ENCODE results near the gene C2CD4C.

Gene C2CD4C

GRCh38 chr19:444677-445210, 35.8 kb upstream of the C2CD4C start:
- CTCF ChIA-PET: no interaction called here
- peaks cover 9% of the 10 kb centered on the region for H3K27me3 Mint-ChIP-seq

DNA sequence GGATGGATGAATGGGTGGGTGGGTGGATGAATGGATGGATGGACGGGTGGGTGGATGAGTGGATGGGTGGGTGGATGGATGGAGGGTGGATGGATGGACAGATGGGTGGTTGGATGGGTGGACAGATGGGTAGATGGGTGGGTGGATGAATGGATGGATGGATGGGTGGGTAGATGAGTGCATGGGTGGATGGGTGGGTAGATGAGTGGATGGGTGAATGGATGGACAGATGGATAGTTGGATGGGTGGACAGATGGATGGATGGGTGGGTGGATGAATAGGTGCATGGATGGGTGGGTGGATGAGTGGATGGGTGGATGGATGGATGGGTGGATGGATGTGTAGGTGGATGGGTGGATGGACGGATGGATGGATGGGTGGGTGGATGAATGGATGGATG, 34.1 kb upstream of the C2CD4C start:
- H3K9me3 Mint-ChIP-seq: peaks cover 6% of the 10 kb centered on the region
- no peak overlapping the region for H3K4me3 Mint-ChIP-seq
- H3K36me3 Mint-ChIP-seq: no peaks in the 10 kb centered on the region
- CTCF ChIA-PET: no interaction called here
- no peak overlapping the region for H3K27ac Mint-ChIP-seq
- peaks cover 9% of the 10 kb centered on the region for H3K27me3 Mint-ChIP-seq
- no peak for DNase-seq
- no peaks in the 10 kb centered on the region for H3K4me1 Mint-ChIP-seq

More at GRCh38 chr19:444677-445210, 35.8 kb upstream of the C2CD4C start:
- no peaks in the 10 kb centered on the region for H3K36me3 Mint-ChIP-seq
- peaks cover 6% of the 10 kb centered on the region for H3K9me3 Mint-ChIP-seq
- no peaks in the 10 kb centered on the region for H3K4me1 Mint-ChIP-seq
- H3K27ac Mint-ChIP-seq: no peak overlapping the region
- H3K4me3 Mint-ChIP-seq: no peak overlapping the region
- no peak for DNase-seq

- H3K27me3 Mint-ChIP-seq: peaks cover 9% of the 10 kb centered on the region
- no peak for DNase-seq
- H3K36me3 Mint-ChIP-seq: no peaks in the 10 kb centered on the region
- no peak overlapping the region for H3K27ac Mint-ChIP-seq
- peaks cover 6% of the 10 kb centered on the region for H3K9me3 Mint-ChIP-seq
- H3K4me1 Mint-ChIP-seq: no peaks in the 10 kb centered on the region
- H3K4me3 Mint-ChIP-seq: no peak overlapping the region
- CTCF ChIA-PET: no interaction called here
These were observed 33.1 kb upstream of the C2CD4C start for GRCh38 chr19:442085-442484.

GRCh38 chr19:441213-441836, 32.4 kb upstream of the C2CD4C start:
- Mint-ChIP-seq H3K4me3 (no peak overlapping the region), H3K4me1 (no peaks in the 10 kb centered on the region), H3K27ac (no peak overlapping the region), H3K36me3 (no peaks in the 10 kb centered on the region), H3K27me3 (peaks cover 9% of the 10 kb centered on the region), H3K9me3 (peaks cover 6% of the 10 kb centered on the region)
- DNase-seq: no peak
- CTCF ChIA-PET: no interaction called here

GRCh38 chr19:440391-441212, 31.7 kb upstream of the C2CD4C start:
- no peaks in the 10 kb centered on the region for H3K36me3 Mint-ChIP-seq
- CTCF ChIA-PET: no interaction called here
- H3K9me3 Mint-ChIP-seq: peaks cover 6% of the 10 kb centered on the region
- no peaks in the 10 kb centered on the region for H3K4me1 Mint-ChIP-seq
- DNase-seq: no peak
- no peak overlapping the region for H3K27ac Mint-ChIP-seq
- H3K27me3 Mint-ChIP-seq: peaks cover 9% of the 10 kb centered on the region
- H3K4me3 Mint-ChIP-seq: no peak overlapping the region

GRCh38 chr19:439167-439900, 30.4 kb upstream of the C2CD4C start:
- DNase-seq: no peak
- Mint-ChIP-seq H3K27ac (no peak overlapping the region), H3K9me3 (peaks cover 6% of the 10 kb centered on the region), H3K27me3 (peaks cover 9% of the 10 kb centered on the region), H3K4me1 (no peaks in the 10 kb centered on the region), H3K36me3 (no peaks in the 10 kb centered on the region), H3K4me3 (no peak overlapping the region)
- CTCF ChIA-PET: no interaction called here

GRCh38 chr19:438416-438958, 29.5 kb upstream of the C2CD4C start:
- CTCF ChIA-PET: no interaction called here
- DNase-seq: no peak

DNA sequence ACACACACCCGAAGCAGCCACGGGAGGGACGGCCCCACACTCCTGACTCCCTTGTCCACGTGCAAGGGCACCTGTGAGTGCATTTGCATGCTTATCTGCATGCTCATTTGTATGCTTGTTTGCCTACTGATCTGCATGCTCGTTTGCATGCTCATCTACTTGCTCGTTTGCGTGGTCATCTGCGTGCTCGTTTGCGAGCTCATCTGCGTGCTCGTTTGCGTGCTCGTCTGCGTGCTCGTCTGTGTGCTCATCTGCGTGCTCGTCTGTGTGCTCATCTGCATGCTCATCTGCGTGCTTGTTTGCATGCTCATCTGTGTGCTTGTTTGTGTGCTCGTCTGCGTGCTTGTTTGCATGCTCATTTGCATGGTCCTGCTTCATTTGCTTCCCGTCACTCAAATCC, 28.1 kb upstream of the C2CD4C start:
- no peak overlapping the region for H3K27ac Mint-ChIP-seq
- no peaks in the 10 kb centered on the region for H3K36me3 Mint-ChIP-seq
- CTCF ChIA-PET: no interaction called here
- no peaks in the 10 kb centered on the region for H3K4me1 Mint-ChIP-seq
- no peak overlapping the region for H3K4me3 Mint-ChIP-seq
- H3K27me3 Mint-ChIP-seq: peaks cover 9% of the 10 kb centered on the region
- peaks cover 4% of the 10 kb centered on the region for H3K9me3 Mint-ChIP-seq
- DNase-seq: no peak

More at GRCh38 chr19:438416-438958, 29.5 kb upstream of the C2CD4C start:
- peaks cover 4% of the 10 kb centered on the region for H3K9me3 Mint-ChIP-seq
- H3K4me1 Mint-ChIP-seq: no peaks in the 10 kb centered on the region
- no peak overlapping the region for H3K27ac Mint-ChIP-seq
- peaks cover 9% of the 10 kb centered on the region for H3K27me3 Mint-ChIP-seq
- no peak overlapping the region for H3K4me3 Mint-ChIP-seq
- H3K36me3 Mint-ChIP-seq: no peaks in the 10 kb centered on the region

- no peak for DNase-seq
- H3K4me1 Mint-ChIP-seq: no peaks in the 10 kb centered on the region
- no peaks in the 10 kb centered on the region for H3K36me3 Mint-ChIP-seq
- no peak overlapping the region for H3K4me3 Mint-ChIP-seq
- H3K9me3 Mint-ChIP-seq: no peaks in the 10 kb centered on the region
- H3K27me3 Mint-ChIP-seq: peaks cover 5% of the 10 kb centered on the region
- no peak overlapping the region for H3K27ac Mint-ChIP-seq
- CTCF ChIA-PET: no interaction called here
These were observed 27.5 kb upstream of the C2CD4C start for GRCh38 chr19:436413-436950.

DNA sequence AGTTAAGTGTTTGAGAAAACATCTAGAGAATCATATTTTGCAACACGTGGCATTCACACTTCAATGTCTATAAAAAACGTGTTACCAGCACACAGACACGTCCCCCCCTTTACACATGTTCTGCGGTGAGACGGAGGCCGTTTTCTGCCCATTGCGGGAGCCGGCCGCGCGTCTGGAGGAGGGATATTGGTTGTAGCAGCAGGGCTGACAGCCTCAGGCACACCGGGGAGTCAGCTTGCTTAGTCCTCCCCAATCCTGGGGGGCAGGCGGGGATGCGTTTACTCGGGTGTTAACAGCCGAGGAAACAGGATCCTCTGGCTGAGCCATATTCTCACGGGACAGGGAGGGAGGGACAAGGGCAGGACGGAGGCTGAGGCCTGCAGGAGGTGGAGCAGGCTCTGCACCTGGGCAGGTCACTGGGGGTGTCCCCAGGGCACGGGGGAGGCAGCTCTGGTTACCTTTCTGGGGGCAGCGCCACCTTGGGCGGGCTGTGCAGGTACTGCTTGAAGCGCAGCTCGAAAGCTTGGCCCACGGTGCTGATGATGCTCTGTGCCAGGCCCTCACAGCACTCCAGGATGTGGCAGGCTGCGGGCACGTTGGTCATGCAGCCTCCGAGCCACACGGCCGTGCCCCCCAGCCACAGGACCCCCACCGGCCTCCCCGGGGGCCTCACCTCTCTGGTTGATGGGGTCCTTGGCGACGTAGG, 26.9 kb upstream of the C2CD4C start:
- no peak overlapping the region for H3K4me3 Mint-ChIP-seq
- CTCF ChIA-PET: no interaction called here
- H3K27ac Mint-ChIP-seq: no peak overlapping the region
- H3K27me3 Mint-ChIP-seq: no peaks in the 10 kb centered on the region
- no peak for DNase-seq
- H3K9me3 Mint-ChIP-seq: peaks cover 3% of the 10 kb centered on the region
- H3K36me3 Mint-ChIP-seq: no peaks in the 10 kb centered on the region
- H3K4me1 Mint-ChIP-seq: no peaks in the 10 kb centered on the region

GRCh38 chr19:435056-435706, 26.2 kb upstream of the C2CD4C start:
- no peak overlapping the region for H3K27ac Mint-ChIP-seq
- CTCF ChIA-PET: no interaction called here
- no peaks in the 10 kb centered on the region for H3K27me3 Mint-ChIP-seq
- H3K9me3 Mint-ChIP-seq: peaks cover 7% of the 10 kb centered on the region
- DNase-seq: no peak
- H3K36me3 Mint-ChIP-seq: no peaks in the 10 kb centered on the region
- no peak overlapping the region for H3K4me3 Mint-ChIP-seq
- no peaks in the 10 kb centered on the region for H3K4me1 Mint-ChIP-seq

DNA sequence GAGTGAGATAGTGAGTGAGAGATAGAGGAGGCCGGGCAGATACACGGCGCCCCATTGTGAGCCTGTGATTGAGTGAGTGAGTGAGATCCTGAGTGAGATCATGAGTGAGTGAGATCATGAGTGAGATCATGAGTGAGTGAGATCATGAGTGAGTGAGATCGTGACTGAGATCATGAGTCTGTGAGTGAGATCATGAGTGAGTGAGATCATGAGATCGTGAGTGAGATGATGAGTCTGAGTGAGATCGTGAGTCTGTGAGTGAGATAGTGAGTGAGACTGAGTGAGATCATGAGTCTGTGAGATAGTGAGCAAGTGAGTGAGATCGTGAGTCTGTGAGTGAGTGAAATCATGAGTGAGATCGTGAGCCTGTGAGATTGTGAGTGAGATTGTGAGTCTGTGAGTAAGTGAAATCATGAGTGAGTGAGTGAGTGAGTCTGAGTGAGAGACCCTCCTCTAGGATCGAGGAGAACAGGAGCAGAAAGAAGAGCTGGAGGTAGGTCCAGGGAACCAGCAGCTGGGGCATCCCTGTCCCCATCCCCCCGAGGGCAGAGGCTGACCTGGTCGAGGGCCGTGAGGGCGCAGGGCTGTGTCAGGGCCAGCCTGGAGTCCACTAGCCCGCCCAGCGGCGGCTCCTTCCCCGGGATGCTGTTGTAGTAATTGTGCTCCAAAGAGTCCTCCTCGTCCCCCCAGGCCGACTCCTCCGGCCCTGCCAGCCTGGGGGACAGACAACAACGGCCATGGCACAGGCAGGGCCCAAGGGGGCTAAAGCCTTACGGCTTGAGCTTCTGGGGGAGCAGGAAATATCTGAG, 25.4 kb upstream of the C2CD4C start:
- Mint-ChIP-seq H3K27ac (no peak overlapping the region), H3K4me3 (no peak overlapping the region), H3K27me3 (no peaks in the 10 kb centered on the region), H3K4me1 (no peaks in the 10 kb centered on the region), H3K36me3 (no peaks in the 10 kb centered on the region), H3K9me3 (peaks cover 9% of the 10 kb centered on the region)
- DNase-seq: no peak
- CTCF ChIA-PET: no interaction called here

GRCh38 chr19:430701-431100, 21.8 kb upstream of the C2CD4C start:
- H3K36me3 Mint-ChIP-seq: no peaks in the 10 kb centered on the region
- DNase-seq: no peak

More at GRCh38 chr19:430701-431100, 21.8 kb upstream of the C2CD4C start:
- Mint-ChIP-seq H3K9me3 (peaks cover 9% of the 10 kb centered on the region), H3K4me3 (no peak overlapping the region), H3K27me3 (no peaks in the 10 kb centered on the region), H3K27ac (no peak overlapping the region), H3K4me1 (no peaks in the 10 kb centered on the region)
- CTCF ChIA-PET: no interaction called here
